Raji (cell line): ENCODE data around the gene MOK.

Experiments
- POLR2A ChIP-seq: IDR thresholded peaks from 2 replicates; pipeline ENCODE4 v1.6.1; 2011; ENCODE audit warnings: low read depth, low read length, control low read depth; ENCODE audit not compliant: insufficient read depth

The MOK gene

GRCh38 chr14:102303664-102304063, 1.3 kb downstream of the MOK start:
- TF ChIP-seq POLR2A: no peak

GRCh38 chr14:102297436-102298170, 7.4 kb downstream of the MOK start:
- no peak for TF ChIP-seq POLR2A

GRCh38 chr14:102295270-102295669, 9.7 kb downstream of the MOK start:
- no peak for TF ChIP-seq POLR2A

DNA sequence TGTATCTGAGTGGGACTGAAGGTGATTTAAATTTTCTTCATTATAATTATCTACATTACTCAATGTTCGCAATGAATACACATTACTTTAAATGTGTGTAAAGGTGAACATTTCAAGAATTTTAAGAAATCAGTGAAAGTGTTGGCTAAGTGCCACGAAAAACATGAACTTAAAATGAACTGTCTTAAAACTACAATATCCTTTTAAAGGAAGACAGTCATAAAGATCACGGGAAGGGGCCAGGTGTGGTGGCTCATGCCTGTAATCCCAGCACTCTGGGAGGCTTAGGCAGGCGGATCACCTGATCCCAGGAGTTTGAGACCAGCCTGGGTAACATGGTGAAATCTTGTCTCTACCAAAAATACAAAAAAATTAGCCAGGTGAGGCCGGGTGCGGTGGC, 11.2 kb downstream of the MOK start:
- no peak for TF ChIP-seq POLR2A

DNA sequence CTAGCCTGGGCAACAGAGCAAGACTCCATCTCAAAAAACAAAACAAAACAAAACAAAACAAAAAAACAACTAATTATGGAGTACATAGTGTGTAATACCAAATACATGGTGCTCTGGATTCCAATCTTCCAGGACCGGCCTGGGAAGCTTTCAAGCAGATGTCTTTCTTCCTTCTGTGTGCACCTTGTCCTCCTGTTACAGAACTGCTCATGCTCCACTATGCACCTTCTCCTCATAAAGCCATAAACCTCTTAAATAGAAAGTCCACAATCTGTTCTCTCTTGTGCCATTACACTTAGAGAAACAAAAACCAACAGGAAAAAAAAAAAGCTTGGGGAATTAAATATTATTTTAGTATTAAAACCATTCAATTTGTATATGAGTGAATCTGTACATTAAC, 12.5 kb downstream of the MOK start:
- no peak for TF ChIP-seq POLR2A

- TF ChIP-seq POLR2A: no peak
Measured at GRCh38 chr14:102288139-102288538, 16.8 kb downstream of the MOK start.

DNA sequence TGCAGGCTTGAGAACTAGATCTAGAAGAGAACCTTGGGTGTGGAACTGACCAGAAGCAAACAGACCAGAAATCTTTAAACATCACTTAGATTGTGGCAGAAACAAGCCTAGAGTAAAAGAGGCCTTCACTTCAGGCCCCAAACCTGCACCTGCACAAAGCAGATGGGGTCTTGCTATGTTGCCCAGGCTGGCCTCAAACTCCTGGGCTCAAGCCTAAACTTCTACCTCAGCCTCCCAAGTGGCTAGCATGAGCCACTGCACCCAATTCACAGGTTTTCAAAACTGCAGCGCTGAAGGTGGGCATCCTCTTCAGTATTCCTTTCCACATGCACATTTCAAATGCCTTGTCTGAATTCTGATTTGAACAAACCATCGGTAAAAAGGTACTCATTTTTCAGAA, 19.9 kb downstream of the MOK start:
- TF ChIP-seq POLR2A: no peak

DNA sequence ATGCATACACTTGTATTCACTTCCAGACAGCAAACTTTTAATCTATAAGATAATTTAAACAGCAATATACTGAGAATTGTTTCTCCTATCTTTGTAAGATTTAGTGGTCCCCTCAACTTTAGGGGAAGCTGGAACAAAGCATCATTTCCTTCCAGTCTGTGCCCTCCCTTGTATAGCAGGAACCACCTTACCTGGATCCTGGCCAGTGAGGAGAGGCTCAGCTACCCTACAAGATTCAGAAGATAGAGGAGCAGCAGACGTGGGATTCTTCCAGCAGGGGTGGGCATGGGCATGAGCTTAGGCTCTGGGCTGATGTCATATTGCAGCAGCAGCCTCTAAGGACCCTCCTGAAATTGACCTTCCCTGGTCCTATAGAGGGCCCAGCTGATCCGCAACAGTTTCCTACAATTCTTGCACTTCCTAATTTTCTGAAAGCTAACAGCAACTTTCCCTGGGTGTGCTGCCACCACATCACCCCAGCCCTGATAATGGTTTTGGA, 21.3 kb downstream of the MOK start:
- no peak for TF ChIP-seq POLR2A

GRCh38 chr14:102282751-102283465, 22.1 kb downstream of the MOK start:
- TF ChIP-seq POLR2A: no peak

GRCh38 chr14:102280376-102280962, 24.5 kb downstream of the MOK start:
- TF ChIP-seq POLR2A: no peak

DNA sequence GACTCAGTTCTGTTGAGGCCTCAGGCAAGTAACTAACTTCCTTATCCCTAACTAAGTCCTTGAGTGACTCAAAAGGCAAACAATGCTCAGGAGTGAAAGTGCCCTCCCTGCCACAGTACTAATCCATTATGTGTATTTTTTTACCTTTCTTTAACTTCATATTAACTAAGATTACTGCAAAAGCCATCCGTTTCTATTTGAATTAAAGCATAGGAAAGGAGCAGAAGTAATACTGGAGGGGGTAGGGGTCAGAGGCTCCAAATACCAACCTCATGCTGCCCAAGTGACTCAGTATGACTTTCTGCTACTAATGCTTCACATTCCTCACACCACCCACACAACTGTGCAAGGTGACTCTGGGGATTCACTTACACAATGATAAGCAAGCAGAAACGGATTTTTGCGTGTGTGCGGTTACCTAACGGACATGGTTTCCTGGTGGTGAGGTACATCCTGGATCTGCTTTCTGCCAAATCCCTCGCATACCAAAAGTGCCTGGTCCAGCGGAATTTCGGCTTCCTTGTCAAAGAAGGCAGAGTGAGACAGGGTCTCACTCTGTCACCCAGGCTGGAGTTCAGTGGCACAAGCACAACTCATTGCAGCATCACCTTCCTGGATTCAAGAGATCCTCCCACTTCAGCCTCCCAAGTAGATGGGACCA, 25.1 kb downstream of the MOK start:
- no peak for TF ChIP-seq POLR2A

DNA sequence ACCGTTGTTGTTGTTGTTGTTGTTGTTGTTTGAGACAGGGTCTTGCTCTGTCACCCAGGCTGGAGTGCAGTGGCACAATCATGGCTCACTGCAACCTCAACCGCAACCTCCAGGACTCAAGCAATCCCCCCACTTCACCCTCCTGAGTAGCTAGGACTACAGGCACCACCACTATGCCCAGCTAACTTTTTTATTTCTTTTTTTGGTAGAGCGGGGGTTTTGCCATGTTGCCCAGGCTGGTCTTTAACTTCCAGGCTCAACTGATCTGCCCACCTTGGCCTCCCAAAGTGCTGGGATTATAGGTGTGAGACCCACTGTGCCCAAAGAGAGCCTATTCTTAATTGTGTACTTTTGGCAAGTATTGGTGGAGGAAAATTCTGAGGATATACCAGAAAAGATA, 25.7 kb downstream of the MOK start:
- TF ChIP-seq POLR2A: no peak

DNA sequence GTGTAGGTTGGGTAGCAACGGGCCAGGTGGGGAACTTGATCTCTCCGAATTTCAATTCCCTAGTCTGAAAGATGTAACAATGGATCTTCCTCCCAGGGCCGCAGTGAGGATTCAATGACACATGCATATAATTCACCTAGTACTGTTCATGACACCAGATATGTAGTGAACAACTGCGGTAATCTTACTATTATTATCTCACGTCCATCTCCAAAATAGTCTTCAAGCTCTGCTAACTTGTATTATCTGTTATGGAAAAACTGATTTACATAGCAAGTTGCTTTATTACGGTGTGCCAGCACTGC, 26.4 kb downstream of the MOK start:
- no peak for TF ChIP-seq POLR2A

- TF ChIP-seq POLR2A: no peak
Measured at GRCh38 chr14:102277874-102278630, 26.9 kb downstream of the MOK start.

DNA sequence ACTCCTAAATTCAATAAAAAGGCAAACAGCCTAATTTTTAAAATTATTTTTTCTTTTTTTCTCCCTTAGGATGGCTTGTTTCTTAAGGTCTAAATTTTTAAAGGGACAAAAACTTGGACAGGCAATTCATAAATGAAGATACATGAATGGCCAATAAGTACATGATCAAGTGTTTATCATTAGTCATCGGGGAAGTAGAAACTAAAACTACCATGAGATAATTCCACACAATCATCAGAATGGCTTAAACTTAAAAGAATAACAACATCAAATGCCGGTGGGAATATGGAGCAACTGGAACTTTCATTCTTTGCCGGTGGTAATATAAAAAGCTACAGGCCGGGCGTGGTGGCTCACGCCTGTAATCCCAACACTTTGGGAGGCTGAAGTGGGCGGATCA, 29.1 kb downstream of the MOK start:
- TF ChIP-seq POLR2A: no peak
